SK-N-SH treated with all-trans-retinoic acid at 6 μM for 48 hours (cell line): Measurements from ENCODE around the gene RAB23.

ENCODE experiments used
- ATAC-seq: fragments of 200-7000 bp; cut with Tn5 transposase; 3 replicates; pipeline ENCODE4 v1.9.1; 2020; ENCODE audit warnings: mild to moderate bottlenecking, moderate library complexity
- ARNTL ChIP-seq: fragments of 450-650 bp; formaldehyde crosslinking; IDR thresholded peaks from 2 replicates; pipeline ENCODE4 v1.5.0; 2020; ENCODE audit warnings: low read depth, mild to moderate bottlenecking, moderate library complexity, borderline replicate concordance
- CSDC2 ChIP-seq: fragments of 250-450 bp; sonication (Bioruptor Pico); IDR thresholded peaks from 2 replicates; pipeline ENCODE4 v1.5.0; 2020; ENCODE audit warnings: mild to moderate bottlenecking, moderate library complexity
- ESRRG ChIP-seq: fragments of 250-450 bp; sonication (Bioruptor Pico); IDR thresholded peaks from 2 replicates; pipeline ENCODE4 v1.6.1; 2021; ENCODE audit warnings: mild to moderate bottlenecking
- GLIS3 ChIP-seq: fragments of 250-450 bp; sonication (Bioruptor Pico); IDR thresholded peaks from 2 replicates; pipeline ENCODE4 v1.5.0; 2020; ENCODE audit warnings: mild to moderate bottlenecking, moderate library complexity
- ISL1 ChIP-seq: fragments of 250-450 bp; sonication (Bioruptor Pico); IDR thresholded peaks from 2 replicates; pipeline ENCODE4 v2.1.2; 2022; ENCODE audit warnings: mild to moderate bottlenecking, moderate library complexity
- OSR1 ChIP-seq: fragments of 250-450 bp; sonication (Bioruptor Pico); IDR thresholded peaks from 2 replicates; pipeline ENCODE4 v1.8.0; 2022; ENCODE audit warnings: moderate library complexity, mild to moderate bottlenecking, inconsistent platforms
- PATZ1 ChIP-seq: fragments of 250-450 bp; sonication (Bioruptor Pico); IDR thresholded peaks from 2 replicates; pipeline ENCODE4 v1.8.0; 2020; ENCODE audit warnings: mild to moderate bottlenecking, moderate library complexity, borderline replicate concordance
- POU6F1 ChIP-seq: fragments of 250-450 bp; sonication (Bioruptor Pico); IDR thresholded peaks from 2 replicates; pipeline ENCODE4 v1.8.0; 2021; ENCODE audit warnings: low read depth, mild to moderate bottlenecking, moderate library complexity, borderline replicate concordance
- RARB ChIP-seq: fragments of 250-450 bp; sonication (Bioruptor Pico); IDR thresholded peaks from 2 replicates; pipeline ENCODE4 v1.8.0; 2021; ENCODE audit warnings: mild to moderate bottlenecking, moderate library complexity
- SNAI2 ChIP-seq: fragments of 250-450 bp; sonication (Bioruptor Pico); IDR thresholded peaks from 2 replicates; pipeline ENCODE4 v1.5.0; 2020; ENCODE audit warnings: mild to moderate bottlenecking, moderate library complexity
- ZC3H10 ChIP-seq: fragments of 250-450 bp; sonication (Bioruptor Pico); IDR thresholded peaks from 2 replicates; pipeline ENCODE4 v1.5.1; 2021; ENCODE audit warnings: mild to moderate bottlenecking, moderate library complexity
- ZFP30 ChIP-seq: fragments of 450-650 bp; formaldehyde crosslinking; IDR thresholded peaks from 2 replicates; pipeline ENCODE4 v1.5.0; 2022; ENCODE audit warnings: mild to moderate bottlenecking, moderate library complexity
- ZNF565 ChIP-seq: fragments of 450-650 bp; formaldehyde crosslinking; conservative IDR thresholded peaks from 2 replicates; pipeline ENCODE4 v1.5.0; 2020; ENCODE audit warnings: low read depth, mild to moderate bottlenecking, moderate library complexity
- ZNF70 ChIP-seq: fragments of 450-650 bp; formaldehyde crosslinking; IDR thresholded peaks from 2 replicates; pipeline ENCODE4 v1.5.0; 2020; ENCODE audit warnings: mild to moderate bottlenecking, moderate library complexity
- ZNF8 ChIP-seq: fragments of 450-650 bp; formaldehyde crosslinking; IDR thresholded peaks from 2 replicates; pipeline ENCODE4 v1.5.0; 2020; ENCODE audit warnings: mild to moderate bottlenecking, moderate library complexity
- TF ChIP-seq, protein P1 (sequence below): fragments of 250-450 bp; sonication (Bioruptor Pico); IDR thresholded peaks from 2 replicates; pipeline ENCODE4 v1.5.0; 2020; ENCODE audit warnings: mild to moderate bottlenecking, moderate library complexity
- TF ChIP-seq, protein P2 (sequence below): fragments of 250-450 bp; sonication (Bioruptor Pico); IDR thresholded peaks from 2 replicates; pipeline ENCODE4 v1.5.1; 2020; ENCODE audit warnings: low read depth, mild to moderate bottlenecking, moderate library complexity

RAB23 gene

DNA sequence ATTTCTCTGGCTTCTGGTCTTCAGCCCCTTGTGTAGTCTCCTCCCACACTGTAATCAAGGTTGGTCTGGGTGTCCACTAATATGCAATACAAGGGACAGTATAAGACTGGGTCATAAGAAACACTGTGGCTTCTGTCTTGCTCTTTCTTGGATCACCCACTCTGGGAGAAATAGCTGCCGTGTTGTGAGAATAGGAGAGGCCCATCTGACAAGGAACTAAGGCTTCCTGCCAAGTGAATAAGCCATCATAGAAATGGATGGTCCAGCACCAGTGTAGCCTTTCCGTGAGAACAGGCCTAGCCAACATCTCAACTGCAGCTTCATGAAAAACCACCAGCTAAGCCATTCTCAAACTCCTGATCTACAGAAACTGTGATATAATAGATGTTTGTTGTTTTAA is 26.6 kb downstream of the RAB23 start (continued):
- TF ChIP-seq, protein P1, sequence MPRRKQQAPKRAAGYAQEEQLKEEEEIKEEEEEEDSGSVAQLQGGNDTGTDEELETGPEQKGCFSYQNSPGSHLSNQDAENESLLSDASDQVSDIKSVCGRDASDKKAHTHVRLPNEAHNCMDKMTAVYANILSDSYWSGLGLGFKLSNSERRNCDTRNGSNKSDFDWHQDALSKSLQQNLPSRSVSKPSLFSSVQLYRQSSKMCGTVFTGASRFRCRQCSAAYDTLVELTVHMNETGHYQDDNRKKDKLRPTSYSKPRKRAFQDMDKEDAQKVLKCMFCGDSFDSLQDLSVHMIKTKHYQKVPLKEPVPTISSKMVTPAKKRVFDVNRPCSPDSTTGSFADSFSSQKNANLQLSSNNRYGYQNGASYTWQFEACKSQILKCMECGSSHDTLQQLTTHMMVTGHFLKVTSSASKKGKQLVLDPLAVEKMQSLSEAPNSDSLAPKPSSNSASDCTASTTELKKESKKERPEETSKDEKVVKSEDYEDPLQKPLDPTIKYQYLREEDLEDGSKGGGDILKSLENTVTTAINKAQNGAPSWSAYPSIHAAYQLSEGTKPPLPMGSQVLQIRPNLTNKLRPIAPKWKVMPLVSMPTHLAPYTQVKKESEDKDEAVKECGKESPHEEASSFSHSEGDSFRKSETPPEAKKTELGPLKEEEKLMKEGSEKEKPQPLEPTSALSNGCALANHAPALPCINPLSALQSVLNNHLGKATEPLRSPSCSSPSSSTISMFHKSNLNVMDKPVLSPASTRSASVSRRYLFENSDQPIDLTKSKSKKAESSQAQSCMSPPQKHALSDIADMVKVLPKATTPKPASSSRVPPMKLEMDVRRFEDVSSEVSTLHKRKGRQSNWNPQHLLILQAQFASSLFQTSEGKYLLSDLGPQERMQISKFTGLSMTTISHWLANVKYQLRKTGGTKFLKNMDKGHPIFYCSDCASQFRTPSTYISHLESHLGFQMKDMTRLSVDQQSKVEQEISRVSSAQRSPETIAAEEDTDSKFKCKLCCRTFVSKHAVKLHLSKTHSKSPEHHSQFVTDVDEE (CRISPR knock-in tag): no peak
- TF ChIP-seq PATZ1 (CRISPR knock-in tag): no peak
- no peak for TF ChIP-seq OSR1
- no peak for TF ChIP-seq ISL1
- TF ChIP-seq ZNF8: no peak
- TF ChIP-seq ZNF565: no peak
- no peak for TF ChIP-seq ZNF70 (CRISPR knock-in tag)
- TF ChIP-seq SNAI2 (CRISPR knock-in tag): no peak

- TF ChIP-seq CSDC2 (CRISPR knock-in tag) (no peak), ISL1 (no peak), ZNF565 (no peak), POU6F1 (no peak), ZC3H10 (CRISPR knock-in tag) (no peak), RARB (CRISPR knock-in tag) (no peak), OSR1 (no peak), SNAI2 (CRISPR knock-in tag) (no peak), GLIS3 (no peak), ZNF70 (CRISPR knock-in tag) (no peak), ESRRG (CRISPR knock-in tag) (no peak), ZFP30 (CRISPR knock-in tag) (no peak), PATZ1 (CRISPR knock-in tag) (no peak)
- TF ChIP-seq, protein P1 (CRISPR knock-in tag): no peak
- TF ChIP-seq, protein P2, sequence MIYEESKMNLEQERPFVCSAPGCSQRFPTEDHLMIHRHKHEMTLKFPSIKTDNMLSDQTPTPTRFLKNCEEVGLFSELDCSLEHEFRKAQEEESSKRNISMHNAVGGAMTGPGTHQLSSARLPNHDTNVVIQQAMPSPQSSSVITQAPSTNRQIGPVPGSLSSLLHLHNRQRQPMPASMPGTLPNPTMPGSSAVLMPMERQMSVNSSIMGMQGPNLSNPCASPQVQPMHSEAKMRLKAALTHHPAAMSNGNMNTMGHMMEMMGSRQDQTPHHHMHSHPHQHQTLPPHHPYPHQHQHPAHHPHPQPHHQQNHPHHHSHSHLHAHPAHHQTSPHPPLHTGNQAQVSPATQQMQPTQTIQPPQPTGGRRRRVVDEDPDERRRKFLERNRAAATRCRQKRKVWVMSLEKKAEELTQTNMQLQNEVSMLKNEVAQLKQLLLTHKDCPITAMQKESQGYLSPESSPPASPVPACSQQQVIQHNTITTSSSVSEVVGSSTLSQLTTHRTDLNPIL (CRISPR knock-in tag): no peak
- no peak for ATAC-seq
Observed at GRCh38 chr6:57193177-57193576, 28.9 kb downstream of the RAB23 start.

GRCh38 chr6:57190140-57190539 is 32.0 kb downstream of the RAB23 start:
- peak; percentile 88 for ATAC-seq
- no peak for TF ChIP-seq ARNTL (CRISPR knock-in tag)
- no peak for TF ChIP-seq ESRRG (CRISPR knock-in tag)
- no peak for TF ChIP-seq CSDC2 (CRISPR knock-in tag)
- TF ChIP-seq ISL1: peak; percentile 33; the same call in 1 of the 2 replicates
- no peak for TF ChIP-seq ZNF565
- TF ChIP-seq, all 23 proteins: peak for 1
